GM23338 (cell line): ENCODE data around the gene COX20. TPM values are rescaled to one million over a fixed set of nuclear protein-coding genes. Genes with fewer than 3 reads are reported as not detected.

Experiments
- ATAC-seq: fragments of 200-7000 bp; cut with Tn5 transposase; 3 replicates; pipeline ENCODE4 v1.9.1; 2020
- DNase-seq: peaks from one replicate; pipeline ENCODE4 v3.0.0-alpha.2; 2015; ENCODE audit warnings: low spot score
- H2AFZ ChIP-seq: fragments of 200-600 bp; sonication (generic); 2 replicates; pipeline ENCODE4 v1.8.0; 2016; ENCODE audit warnings: antibody characterized with exemption, mild to moderate bottlenecking, moderate library complexity
- H3F3A ChIP-seq: fragments of 200-600 bp; sonication (generic); replicated peaks from 2 replicates; pipeline ENCODE4 v1.8.0; 2017; ENCODE audit warnings: antibody characterized with exemption, mixed run types, low read depth
- H3K27ac ChIP-seq: fragments of 200-600 bp; sonication (generic); 2 replicates; pipeline ENCODE4 v1.6.1; 2016; ENCODE audit warnings: low read depth
- H3K27me3 ChIP-seq: fragments of 200-600 bp; sonication (generic); 2 replicates; pipeline ENCODE4 v1.8.0; 2016; ENCODE audit warnings: mild to moderate bottlenecking, mixed run types, moderate library complexity; ENCODE audit not compliant: insufficient read depth
- H3K36me3 ChIP-seq: fragments of 200-600 bp; sonication (generic); 2 replicates; pipeline ENCODE4 v1.8.0; 2016; ENCODE audit warnings: mild to moderate bottlenecking; ENCODE audit not compliant: insufficient read depth
- H3K4me1 ChIP-seq: fragments of 200-600 bp; sonication (generic); 2 replicates; pipeline ENCODE4 v1.8.0; 2016; ENCODE audit warnings: mild to moderate bottlenecking, moderate library complexity; ENCODE audit not compliant: insufficient read depth
- H3K4me2 ChIP-seq: fragments of 200-600 bp; sonication (generic); 2 replicates; pipeline ENCODE4 v1.7.1; 2017; ENCODE audit warnings: mixed run types
- H3K4me3 ChIP-seq: fragments of 200-600 bp; sonication (generic); 2 replicates; pipeline ENCODE4 v1.6.1; 2016; ENCODE audit warnings: mixed run types
- H3K79me2 ChIP-seq: fragments of 200-600 bp; sonication (generic); replicated peaks from 2 replicates; pipeline ENCODE4 v1.8.0; 2017; ENCODE audit warnings: mild to moderate bottlenecking; ENCODE audit not compliant: insufficient read depth
- H3K9me2 ChIP-seq: fragments of 200-600 bp; sonication (generic); 2 replicates; pipeline ENCODE4 v1.8.0; 2017; ENCODE audit not compliant: insufficient read depth
- H4K20me1 ChIP-seq: fragments of 200-600 bp; sonication (generic); replicated peaks from 2 replicates; pipeline ENCODE4 v1.8.0; 2017; ENCODE audit warnings: mild to moderate bottlenecking; ENCODE audit not compliant: insufficient read depth
- H3K27ac Mint-ChIP-seq: 2 replicates; pipeline ENCODE4 v1.8.0; 2020; ENCODE audit warnings: inconsistent platforms, mild to moderate bottlenecking, moderate library complexity, mixed read lengths
- H3K27me3 Mint-ChIP-seq: 3 replicates; pipeline ENCODE4 v1.8.0; 2022; ENCODE audit warnings: low read depth, mild to moderate bottlenecking, moderate library complexity, mixed read lengths, inconsistent platforms; ENCODE audit not compliant: insufficient read depth, poor library complexity
- H3K36me3 Mint-ChIP-seq: 3 replicates; pipeline ENCODE4 v1.8.0; 2021; ENCODE audit warnings: low read depth, mild to moderate bottlenecking, inconsistent platforms, moderate library complexity, mixed read lengths
- H3K4me1 Mint-ChIP-seq: 3 replicates; pipeline ENCODE4 v1.8.0; 2020; ENCODE audit warnings: mild to moderate bottlenecking, inconsistent platforms, mixed read lengths
- H3K4me3 Mint-ChIP-seq: 3 replicates; pipeline ENCODE4 v1.8.0; 2021; ENCODE audit warnings: moderate library complexity, mild to moderate bottlenecking, inconsistent platforms, mixed read lengths
- H3K9me3 Mint-ChIP-seq: 3 replicates; pipeline ENCODE4 v1.8.0; 2020; ENCODE audit warnings: moderate library complexity, mild to moderate bottlenecking, inconsistent platforms, mixed read lengths
- CREB1 ChIP-seq: fragments of 250-450 bp; sonication (Bioruptor Pico); IDR thresholded peaks from 2 replicates; pipeline ENCODE4 v1.5.0; 2020; ENCODE audit warnings: low read depth, mild to moderate bottlenecking, moderate library complexity
- EZH2 ChIP-seq: fragments of 200-600 bp; sonication (generic); IDR thresholded peaks from one replicate; pipeline ENCODE4 v1.8.0; 2017; ENCODE audit warnings: antibody characterized with exemption, mild to moderate bottlenecking, low read depth; ENCODE audit not compliant: unreplicated experiment
- JUNB ChIP-seq: IDR thresholded peaks from one replicate; pipeline ENCODE4 v1.6.1; 2016; ENCODE audit warnings: antibody characterized with exemption; ENCODE audit not compliant: unreplicated experiment
- NANOG ChIP-seq: IDR thresholded peaks from 2 replicates; pipeline ENCODE4 v1.6.1; 2016; ENCODE audit warnings: antibody characterized with exemption, borderline replicate concordance
- POLR2AphosphoS5 ChIP-seq: IDR thresholded peaks from 2 replicates; pipeline ENCODE4 v1.6.1; 2016; ENCODE audit warnings: antibody characterized with exemption, low read depth
- ZNF114 ChIP-seq: fragments of 250-450 bp; sonication (Bioruptor Pico); IDR thresholded peaks from 2 replicates; pipeline ENCODE4 v1.5.0; 2020; ENCODE audit warnings: mild to moderate bottlenecking, moderate library complexity
- ZNF331 ChIP-seq: fragments of 250-450 bp; sonication (Bioruptor Pico); IDR thresholded peaks from 2 replicates; pipeline ENCODE4 v1.5.0; 2020; ENCODE audit warnings: low read depth, mild to moderate bottlenecking, moderate library complexity
- polyA plus RNA-seq: library from polyadenylated mRNA; unstranded; fragments of >200 nt; fragmentation: Nextera tagmentation; extraction: Ambion mirVana; gene quantifications from 2 replicates; pipeline ENCODE4 v1.2.1, GENCODE V29; 2016
- total RNA-seq: library from RNA; depleted of rRNA; stranded (reverse); fragments of >200 nt; shearing (Covaris generic); gene quantifications from 2 replicates; pipeline ENCODE4 v1.2.3, GENCODE V29; 2014
- TF ChIP-seq, protein P1 (sequence below): IDR thresholded peaks from one replicate; pipeline ENCODE4 v1.6.1; 2018; ENCODE audit warnings: antibody characterized with exemption; ENCODE audit not compliant: unreplicated experiment
- TF ChIP-seq, protein P2 (sequence below): IDR thresholded peaks from 2 replicates; pipeline ENCODE4 v1.6.1; 2016; ENCODE audit warnings: antibody characterized with exemption
- TF ChIP-seq, protein P3 (sequence below): fragments of 250-450 bp; sonication (Bioruptor Pico); IDR thresholded peaks from 2 replicates; pipeline ENCODE4 v1.5.0; 2020; ENCODE audit warnings: mild to moderate bottlenecking, moderate library complexity

Gene COX20
- total and polyA plus RNA-seq, 2 experiments from 2014 or later: 19.3 to 175 TPM

DNA sequence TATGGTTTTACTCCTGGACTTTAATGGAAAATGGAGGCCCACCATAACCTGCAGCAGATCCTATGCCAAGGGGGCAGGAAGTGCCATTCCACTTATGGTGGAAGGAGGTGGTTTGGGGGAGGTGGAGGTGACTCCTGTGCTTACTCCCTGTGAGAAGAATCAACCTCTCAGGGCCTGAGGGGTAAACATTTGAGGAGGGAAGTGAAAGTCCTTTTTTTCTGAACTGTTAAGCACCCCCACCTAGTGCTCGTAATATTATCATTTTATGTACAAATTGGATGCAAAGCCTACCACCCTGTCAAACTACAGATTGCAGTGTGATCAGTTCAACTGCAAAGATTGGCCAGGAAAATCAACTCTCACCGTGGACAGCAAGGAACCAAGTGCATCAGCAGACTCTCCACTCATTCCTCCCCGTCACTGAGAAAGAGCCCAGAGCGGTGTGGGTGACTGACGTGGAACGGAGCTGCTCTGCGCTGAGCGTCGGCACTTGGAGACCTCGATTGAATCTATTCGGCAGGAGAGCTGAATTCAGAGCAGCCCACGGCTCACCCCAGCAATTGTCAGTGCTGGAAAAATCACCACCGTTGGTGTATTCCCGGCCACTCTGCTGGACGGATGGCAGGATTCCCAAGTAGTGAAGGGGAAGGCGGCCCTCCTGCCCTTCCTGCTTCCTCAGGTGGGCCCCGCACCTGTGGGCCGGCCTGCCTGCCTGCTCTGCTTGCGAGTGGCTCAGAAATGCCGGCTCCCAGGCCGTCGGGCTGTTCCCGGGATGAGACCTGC, 46.8 kb upstream of the COX20 start (continued):
- no peak for TF ChIP-seq ZNF331
- TF ChIP-seq, protein P1, sequence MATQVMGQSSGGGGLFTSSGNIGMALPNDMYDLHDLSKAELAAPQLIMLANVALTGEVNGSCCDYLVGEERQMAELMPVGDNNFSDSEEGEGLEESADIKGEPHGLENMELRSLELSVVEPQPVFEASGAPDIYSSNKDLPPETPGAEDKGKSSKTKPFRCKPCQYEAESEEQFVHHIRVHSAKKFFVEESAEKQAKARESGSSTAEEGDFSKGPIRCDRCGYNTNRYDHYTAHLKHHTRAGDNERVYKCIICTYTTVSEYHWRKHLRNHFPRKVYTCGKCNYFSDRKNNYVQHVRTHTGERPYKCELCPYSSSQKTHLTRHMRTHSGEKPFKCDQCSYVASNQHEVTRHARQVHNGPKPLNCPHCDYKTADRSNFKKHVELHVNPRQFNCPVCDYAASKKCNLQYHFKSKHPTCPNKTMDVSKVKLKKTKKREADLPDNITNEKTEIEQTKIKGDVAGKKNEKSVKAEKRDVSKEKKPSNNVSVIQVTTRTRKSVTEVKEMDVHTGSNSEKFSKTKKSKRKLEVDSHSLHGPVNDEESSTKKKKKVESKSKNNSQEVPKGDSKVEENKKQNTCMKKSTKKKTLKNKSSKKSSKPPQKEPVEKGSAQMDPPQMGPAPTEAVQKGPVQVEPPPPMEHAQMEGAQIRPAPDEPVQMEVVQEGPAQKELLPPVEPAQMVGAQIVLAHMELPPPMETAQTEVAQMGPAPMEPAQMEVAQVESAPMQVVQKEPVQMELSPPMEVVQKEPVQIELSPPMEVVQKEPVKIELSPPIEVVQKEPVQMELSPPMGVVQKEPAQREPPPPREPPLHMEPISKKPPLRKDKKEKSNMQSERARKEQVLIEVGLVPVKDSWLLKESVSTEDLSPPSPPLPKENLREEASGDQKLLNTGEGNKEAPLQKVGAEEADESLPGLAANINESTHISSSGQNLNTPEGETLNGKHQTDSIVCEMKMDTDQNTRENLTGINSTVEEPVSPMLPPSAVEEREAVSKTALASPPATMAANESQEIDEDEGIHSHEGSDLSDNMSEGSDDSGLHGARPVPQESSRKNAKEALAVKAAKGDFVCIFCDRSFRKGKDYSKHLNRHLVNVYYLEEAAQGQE: no peak
- TF ChIP-seq CREB1 (CRISPR knock-in tag): no peak

DNA sequence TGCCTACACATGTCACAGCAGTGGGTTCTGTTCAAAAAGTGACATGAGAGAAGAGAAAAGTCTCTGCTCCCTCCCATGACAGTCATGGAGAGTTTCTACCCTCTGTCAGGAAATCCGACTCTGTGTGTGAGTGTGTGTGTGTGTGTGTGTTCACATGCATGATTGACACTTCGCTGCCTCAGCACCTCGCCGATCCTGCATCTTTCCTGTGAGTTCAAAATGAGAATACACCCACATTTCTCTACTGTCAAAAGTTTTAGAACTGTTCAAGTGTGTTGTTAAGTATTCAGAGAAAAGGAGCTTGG, 46.2 kb upstream of the COX20 start:
- H3K4me1 Mint-ChIP-seq: peaks cover 21% of the 10 kb centered on the region
- no peak overlapping the region for H3K4me3 Mint-ChIP-seq
- Histone ChIP-seq H3K4me3 (no peak overlapping the region), H3K79me2 (no peaks in the 10 kb centered on the region), H4K20me1 (no peaks in the 10 kb centered on the region), H3K36me3 (no peaks in the 10 kb centered on the region), H3K4me2 (no peak overlapping the region), H2AFZ (peak overlapping the region; percentile 94), H3K4me1 (peaks cover 14% of the 10 kb centered on the region), H3K27me3 (no peaks in the 10 kb centered on the region), H3F3A (no peaks in the 10 kb centered on the region), H3K27ac (no peak overlapping the region), H3K9me2 (no peaks in the 10 kb centered on the region)
- DNase-seq: no peak
- no peaks in the 10 kb centered on the region for H3K9me3 Mint-ChIP-seq
- H3K27ac Mint-ChIP-seq: no peak overlapping the region
- no peak for ATAC-seq
- peaks cover 11% of the 10 kb centered on the region for H3K27me3 Mint-ChIP-seq
- H3K36me3 Mint-ChIP-seq: no peaks in the 10 kb centered on the region
- TF ChIP-seq POLR2AphosphoS5: no peak
- TF ChIP-seq ZNF331: no peak
- TF ChIP-seq, protein P2, sequence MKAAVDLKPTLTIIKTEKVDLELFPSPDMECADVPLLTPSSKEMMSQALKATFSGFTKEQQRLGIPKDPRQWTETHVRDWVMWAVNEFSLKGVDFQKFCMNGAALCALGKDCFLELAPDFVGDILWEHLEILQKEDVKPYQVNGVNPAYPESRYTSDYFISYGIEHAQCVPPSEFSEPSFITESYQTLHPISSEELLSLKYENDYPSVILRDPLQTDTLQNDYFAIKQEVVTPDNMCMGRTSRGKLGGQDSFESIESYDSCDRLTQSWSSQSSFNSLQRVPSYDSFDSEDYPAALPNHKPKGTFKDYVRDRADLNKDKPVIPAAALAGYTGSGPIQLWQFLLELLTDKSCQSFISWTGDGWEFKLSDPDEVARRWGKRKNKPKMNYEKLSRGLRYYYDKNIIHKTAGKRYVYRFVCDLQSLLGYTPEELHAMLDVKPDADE: no peak
- TF ChIP-seq ZNF114 (CRISPR knock-in tag): no peak
- TF ChIP-seq EZH2: no peak
- TF ChIP-seq, protein P3, sequence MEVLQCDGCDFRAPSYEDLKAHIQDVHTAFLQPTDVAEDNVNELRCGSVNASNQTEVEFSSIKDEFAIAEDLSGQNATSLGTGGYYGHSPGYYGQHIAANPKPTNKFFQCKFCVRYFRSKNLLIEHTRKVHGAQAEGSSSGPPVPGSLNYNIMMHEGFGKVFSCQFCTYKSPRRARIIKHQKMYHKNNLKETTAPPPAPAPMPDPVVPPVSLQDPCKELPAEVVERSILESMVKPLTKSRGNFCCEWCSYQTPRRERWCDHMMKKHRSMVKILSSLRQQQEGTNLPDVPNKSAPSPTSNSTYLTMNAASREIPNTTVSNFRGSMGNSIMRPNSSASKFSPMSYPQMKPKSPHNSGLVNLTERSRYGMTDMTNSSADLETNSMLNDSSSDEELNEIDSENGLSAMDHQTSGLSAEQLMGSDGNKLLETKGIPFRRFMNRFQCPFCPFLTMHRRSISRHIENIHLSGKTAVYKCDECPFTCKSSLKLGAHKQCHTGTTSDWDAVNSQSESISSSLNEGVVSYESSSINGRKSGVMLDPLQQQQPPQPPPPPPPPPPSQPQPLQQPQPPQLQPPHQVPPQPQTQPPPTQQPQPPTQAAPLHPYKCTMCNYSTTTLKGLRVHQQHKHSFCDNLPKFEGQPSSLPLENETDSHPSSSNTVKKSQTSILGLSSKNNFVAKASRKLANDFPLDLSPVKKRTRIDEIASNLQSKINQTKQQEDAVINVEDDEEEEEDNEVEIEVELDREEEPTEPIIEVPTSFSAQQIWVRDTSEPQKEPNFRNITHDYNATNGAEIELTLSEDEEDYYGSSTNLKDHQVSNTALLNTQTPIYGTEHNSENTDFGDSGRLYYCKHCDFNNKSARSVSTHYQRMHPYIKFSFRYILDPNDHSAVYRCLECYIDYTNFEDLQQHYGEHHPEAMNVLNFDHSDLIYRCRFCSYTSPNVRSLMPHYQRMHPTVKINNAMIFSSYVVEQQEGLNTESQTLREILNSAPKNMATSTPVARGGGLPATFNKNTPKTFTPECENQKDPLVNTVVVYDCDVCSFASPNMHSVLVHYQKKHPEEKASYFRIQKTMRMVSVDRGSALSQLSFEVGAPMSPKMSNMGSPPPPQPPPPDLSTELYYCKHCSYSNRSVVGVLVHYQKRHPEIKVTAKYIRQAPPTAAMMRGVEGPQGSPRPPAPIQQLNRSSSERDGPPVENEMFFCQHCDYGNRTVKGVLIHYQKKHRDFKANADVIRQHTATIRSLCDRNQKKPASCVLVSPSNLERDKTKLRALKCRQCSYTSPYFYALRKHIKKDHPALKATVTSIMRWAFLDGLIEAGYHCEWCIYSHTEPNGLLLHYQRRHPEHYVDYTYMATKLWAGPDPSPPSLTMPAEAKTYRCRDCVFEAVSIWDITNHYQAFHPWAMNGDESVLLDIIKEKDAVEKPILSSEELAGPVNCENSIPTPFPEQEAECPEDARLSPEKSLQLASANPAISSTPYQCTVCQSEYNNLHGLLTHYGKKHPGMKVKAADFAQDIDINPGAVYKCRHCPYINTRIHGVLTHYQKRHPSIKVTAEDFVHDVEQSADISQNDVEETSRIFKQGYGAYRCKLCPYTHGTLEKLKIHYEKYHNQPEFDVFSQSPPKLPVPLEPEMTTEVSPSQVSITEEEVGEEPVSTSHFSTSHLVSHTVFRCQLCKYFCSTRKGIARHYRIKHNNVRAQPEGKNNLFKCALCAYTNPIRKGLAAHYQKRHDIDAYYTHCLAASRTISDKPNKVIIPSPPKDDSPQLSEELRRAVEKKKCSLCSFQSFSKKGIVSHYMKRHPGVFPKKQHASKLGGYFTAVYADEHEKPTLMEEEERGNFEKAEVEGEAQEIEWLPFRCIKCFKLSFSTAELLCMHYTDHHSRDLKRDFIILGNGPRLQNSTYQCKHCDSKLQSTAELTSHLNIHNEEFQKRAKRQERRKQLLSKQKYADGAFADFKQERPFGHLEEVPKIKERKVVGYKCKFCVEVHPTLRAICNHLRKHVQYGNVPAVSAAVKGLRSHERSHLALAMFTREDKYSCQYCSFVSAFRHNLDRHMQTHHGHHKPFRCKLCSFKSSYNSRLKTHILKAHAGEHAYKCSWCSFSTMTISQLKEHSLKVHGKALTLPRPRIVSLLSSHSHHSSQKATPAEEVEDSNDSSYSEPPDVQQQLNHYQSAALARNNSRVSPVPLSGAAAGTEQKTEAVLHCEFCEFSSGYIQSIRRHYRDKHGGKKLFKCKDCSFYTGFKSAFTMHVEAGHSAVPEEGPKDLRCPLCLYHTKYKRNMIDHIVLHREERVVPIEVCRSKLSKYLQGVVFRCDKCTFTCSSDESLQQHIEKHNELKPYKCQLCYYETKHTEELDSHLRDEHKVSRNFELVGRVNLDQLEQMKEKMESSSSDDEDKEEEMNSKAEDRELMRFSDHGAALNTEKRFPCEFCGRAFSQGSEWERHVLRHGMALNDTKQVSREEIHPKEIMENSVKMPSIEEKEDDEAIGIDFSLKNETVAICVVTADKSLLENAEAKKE: no peak
- TF ChIP-seq, protein P1: no peak
- TF ChIP-seq NANOG: no peak
- no peak for TF ChIP-seq JUNB
- no peak for TF ChIP-seq CREB1 (CRISPR knock-in tag)
